WERI-Rb-1 (cell line): ENCODE results near the gene ROGDI.

Experiments used
- DNase-seq: peaks from one replicate; pipeline ENCODE4 v3.0.0-alpha.2; 2020
- H3K27ac ChIP-seq: fragments of 250-450 bp; sonication (Bioruptor Pico); 2 replicates; pipeline ENCODE4 v1.5.1; 2020; ENCODE audit warnings: mild to moderate bottlenecking, moderate library complexity
- H3K27me3 ChIP-seq: fragments of 250-450 bp; sonication (Bioruptor Pico); 2 replicates; pipeline ENCODE4 v1.5.1; 2021; ENCODE audit warnings: mild to moderate bottlenecking, low read depth, moderate library complexity; ENCODE audit not compliant: insufficient read depth, severe bottlenecking
- H3K36me3 ChIP-seq: fragments of 250-450 bp; sonication (Bioruptor Pico); 2 replicates; pipeline ENCODE4 v1.5.1; 2020; ENCODE audit warnings: mild to moderate bottlenecking, moderate library complexity
- H3K4me3 ChIP-seq: 2 replicates; pipeline ENCODE4 v1.5.1; 2011; ENCODE audit warnings: low read depth, mild to moderate bottlenecking, control low read depth, low read length
- H3K9me3 ChIP-seq: fragments of 250-450 bp; sonication (Bioruptor Pico); 2 replicates; pipeline ENCODE4 v1.5.1; 2021; ENCODE audit warnings: mild to moderate bottlenecking, moderate library complexity; ENCODE audit not compliant: severe bottlenecking
- CTCF ChIP-seq: IDR thresholded peaks from 2 replicates; pipeline ENCODE4 v1.5.1; 2011; ENCODE audit warnings: low read depth, mild to moderate bottlenecking, control low read depth, inconsistent platforms, low read length

ROGDI gene

GRCh38 chr16:4763791-4764190 lies 38.6 kb downstream of the ROGDI start:
- H3K36me3 ChIP-seq: peaks cover 61% of the 10 kb centered on the region
- H3K9me3 ChIP-seq: no peaks in the 10 kb centered on the region
- H3K4me3 ChIP-seq: no peak overlapping the region
- no peak for DNase-seq
- no peaks in the 10 kb centered on the region for H3K27me3 ChIP-seq
- H3K27ac ChIP-seq: no peak overlapping the region
- no peak for TF ChIP-seq CTCF

GRCh38 chr16:4762205-4762604 lies 40.2 kb downstream of the ROGDI start:
- no peak for DNase-seq
- Histone ChIP-seq H3K36me3 (peaks cover 77% of the 10 kb centered on the region), H3K9me3 (no peaks in the 10 kb centered on the region), H3K27ac (no peak overlapping the region), H3K4me3 (no peak overlapping the region), H3K27me3 (no peaks in the 10 kb centered on the region)
- no peak for TF ChIP-seq CTCF

- no peak overlapping the region for H3K27ac ChIP-seq
Measured at GRCh38 chr16:4760221-4760910, 42.1 kb downstream of the ROGDI start.

GRCh38 chr16:4755687-4756086 lies 46.7 kb downstream of the ROGDI start:
- H3K9me3 ChIP-seq: peaks cover 9% of the 10 kb centered on the region
- H3K27ac ChIP-seq: no peak overlapping the region
- no peak for DNase-seq
- peaks cover 95% of the 10 kb centered on the region for H3K36me3 ChIP-seq
- no peaks in the 10 kb centered on the region for H3K27me3 ChIP-seq
- TF ChIP-seq CTCF: no peak
- no peak overlapping the region for H3K4me3 ChIP-seq

More at GRCh38 chr16:4760221-4760910, 42.1 kb downstream of the ROGDI start:
- H3K4me3 ChIP-seq: no peak overlapping the region
- DNase-seq: no peak
- H3K36me3 ChIP-seq: peaks cover 93% of the 10 kb centered on the region
- TF ChIP-seq CTCF: no peak
- peaks cover 2% of the 10 kb centered on the region for H3K9me3 ChIP-seq
- H3K27me3 ChIP-seq: no peaks in the 10 kb centered on the region

- TF ChIP-seq CTCF: no peak
- no peaks in the 10 kb centered on the region for H3K27me3 ChIP-seq
- H3K4me3 ChIP-seq: no peak overlapping the region
- H3K9me3 ChIP-seq: peaks cover 9% of the 10 kb centered on the region
- peaks cover 89% of the 10 kb centered on the region for H3K36me3 ChIP-seq
- no peak overlapping the region for H3K27ac ChIP-seq
- no peak for DNase-seq
Measured at GRCh38 chr16:4754865-4755264, 47.6 kb downstream of the ROGDI start.

- no peak overlapping the region for H3K4me3 ChIP-seq
- peaks cover 79% of the 10 kb centered on the region for H3K36me3 ChIP-seq
- no peak overlapping the region for H3K27ac ChIP-seq
- DNase-seq: no peak
- H3K27me3 ChIP-seq: no peaks in the 10 kb centered on the region
- peaks cover 9% of the 10 kb centered on the region for H3K9me3 ChIP-seq
- TF ChIP-seq CTCF: no peak
Measured at GRCh38 chr16:4753227-4753626, 49.2 kb downstream of the ROGDI start.
